GM19452 (cell line): ENCODE data around the gene VSX1.
A peak's percentile ranks its signal among the peaks of the same experiment; 100 is the strongest.

Experiments
- ATAC-seq: cut with Tn5 transposase; IDR thresholded peaks from one replicate; pipeline ENCODE4 v1.9.1; 2021; ENCODE audit not compliant: unreplicated experiment

Gene VSX1

GRCh38 chr20:25066386-25066785, 15.6 kb downstream of the VSX1 start:
- no peak for ATAC-seq

GRCh38 chr20:25065625-25066338, 16.2 kb downstream of the VSX1 start:
- ATAC-seq: peak; percentile 69

GRCh38 chr20:25065072-25065624, 16.8 kb downstream of the VSX1 start:
- ATAC-seq: no peak

GRCh38 chr20:25064561-25065071, 17.3 kb downstream of the VSX1 start:
- ATAC-seq: no peak

- ATAC-seq: no peak
Observed at GRCh38 chr20:25063981-25064380, 18.0 kb downstream of the VSX1 start.

GRCh38 chr20:25063546-25063945, 18.4 kb downstream of the VSX1 start:
- no peak for ATAC-seq

- no peak for ATAC-seq
Observed at GRCh38 chr20:25062841-25063240, 19.1 kb downstream of the VSX1 start.

GRCh38 chr20:25061821-25062530, 20.0 kb downstream of the VSX1 start:
- ATAC-seq: no peak

- ATAC-seq: no peak
Observed at GRCh38 chr20:25061103-25061799, 20.7 kb downstream of the VSX1 start.

- no peak for ATAC-seq
Observed at GRCh38 chr20:25059866-25060465, 22.0 kb downstream of the VSX1 start.

- no peak for ATAC-seq
Observed at GRCh38 chr20:25058847-25059810, 22.8 kb downstream of the VSX1 start.

- ATAC-seq: peak; percentile 65
Observed at GRCh38 chr20:25058051-25058846, 23.7 kb downstream of the VSX1 start, which contains the start of gene ACSS1. ACSS1 (minus strand) TSS chr20:25058139; CDS start chr20:25058102, 37 bp downstream.

GRCh38 chr20:25057234-25058050, 24.5 kb downstream of the VSX1 start:
- peak; percentile 33 for ATAC-seq

GRCh38 chr20:25056690-25057233, 25.2 kb downstream of the VSX1 start:
- peak; percentile 29 for ATAC-seq

- no peak for ATAC-seq
Observed at GRCh38 chr20:25055711-25056495, 26.0 kb downstream of the VSX1 start.

GRCh38 chr20:25054995-25055629, 26.8 kb downstream of the VSX1 start:
- ATAC-seq: no peak
